Measurements from ENCODE around the gene TCFL5.

The TCFL5 gene

GRCh38 chr20:62820208-62820961, 41.2 kb downstream of the TCFL5 start:
- ChIA-PET POLR2A (ENCODE audit: low non-redundant PET) (no interaction called here), CTCF (interaction anchor here (0.6 to 2.5 kb wide), 2 partner anchors 12 to 131 kb away, joined by 5 to 14 read pairs; no protein-coding TSS in a partner anchor)
- H3K27ac ChIP-seq: peak overlapping the region; percentile 69
- no peak for DNase-seq (ENCODE audit: low spot score)
- TF ChIP-seq CTCF (conservative IDR thresholded peaks at IDR 0.05; ENCODE audit: low read depth): no peak

- peak; percentile 55 for DNase-seq (ENCODE audit: low spot score)
- CTCF ChIA-PET: interaction anchor here (0.6 to 2.5 kb wide), 3 partner anchors 11 to 530 kb away, joined by 3 to 14 read pairs (median 5); no protein-coding TSS in a partner anchor
- TF ChIP-seq CTCF (conservative IDR thresholded peaks at IDR 0.05; ENCODE audit: low read depth): no peak
- H3K27ac ChIP-seq: peak overlapping the region; percentile 69
- POLR2A ChIA-PET (ENCODE audit: low non-redundant PET): no interaction called here
These were observed 42.0 kb downstream of the TCFL5 start for GRCh38 chr20:62819494-62820174.

- DNase-seq (ENCODE audit: low spot score): peak; percentile 88
- CTCF ChIA-PET: interaction anchor here (0.6 to 2.5 kb wide), 3 partner anchors 10 to 530 kb away, joined by 3 to 14 read pairs (median 5); no protein-coding TSS in a partner anchor
These were observed 42.8 kb downstream of the TCFL5 start for GRCh38 chr20:62818592-62819493.

GRCh38 chr20:62817975-62818591, 43.5 kb downstream of the TCFL5 start:
- DNase-seq (ENCODE audit: low spot score): no peak
- POLR2A ChIA-PET (ENCODE audit: low non-redundant PET): no interaction called here
- CTCF ChIA-PET: interaction anchor here (0.7 to 2.5 kb wide), 3 partner anchors 10 to 38 kb away, joined by 5 to 14 read pairs (median 6); no protein-coding TSS in a partner anchor
- no peak for TF ChIP-seq CTCF (conservative IDR thresholded peaks at IDR 0.05; ENCODE audit: low read depth)
- H3K27ac ChIP-seq: peak overlapping the region; percentile 69

More at GRCh38 chr20:62818592-62819493, 42.8 kb downstream of the TCFL5 start:
- POLR2A ChIA-PET (ENCODE audit: low non-redundant PET): no interaction called here
- H3K27ac ChIP-seq: peak overlapping the region; percentile 69
- no peak for TF ChIP-seq CTCF (conservative IDR thresholded peaks at IDR 0.05; ENCODE audit: low read depth)

GRCh38 chr20:62816884-62817873, 44.4 kb downstream of the TCFL5 start, which contains the start of gene COL9A3:
Gene COL9A3, plus strand, starts transcription at chr20:62817050. Its CDS starts 15 bp downstream, at chr20:62817065.
- no peak for DNase-seq (ENCODE audit: low spot score)
- no peak for TF ChIP-seq CTCF (conservative IDR thresholded peaks at IDR 0.05; ENCODE audit: low read depth)
- POLR2A ChIA-PET (ENCODE audit: low non-redundant PET): interaction anchor here (0.6 kb wide), 1 partner anchor 40 kb away, joined by 3 read pairs; no protein-coding TSS in a partner anchor
- CTCF ChIA-PET: interaction anchor here (0.7 kb wide), 1 partner anchor 39 kb away, joined by 6 read pairs; no protein-coding TSS in a partner anchor
- H3K27ac ChIP-seq: no peak within 1 kb of the TSS; the same call in 1 of the 2 replicates

Measured in RWPE1 (cell line).